SK-N-SH (cell line): ENCODE data around the gene CIP2A.

Source experiments
- CTCF ChIP-seq: fragments of 200-600 bp; sonication (generic); IDR thresholded peaks from 2 replicates; pipeline ENCODE4 v1.6.1; 2017; ENCODE audit warnings: antibody characterized with exemption, mild to moderate bottlenecking, moderate library complexity
- EP300 ChIP-seq, 2 experiments: IDR thresholded peaks; 2 replicates each; pipeline versions ENCODE4 v1.4.0 to v1.6.1; 2012; ENCODE audit warnings: borderline replicate concordance in 1 of 2, low read depth in 1 of 2, low read length in 1 of 2
- GABPA ChIP-seq: IDR thresholded peaks from 2 replicates; pipeline ENCODE4 v1.4.0; 2012; ENCODE audit warnings: low read depth, mild to moderate bottlenecking
- MXI1 ChIP-seq: IDR thresholded peaks from 2 replicates; pipeline ENCODE4 v1.6.1; 2012; ENCODE audit warnings: mild to moderate bottlenecking, low read depth, low read length, improper control_type of control experiment
- NFIC ChIP-seq: IDR thresholded peaks from 2 replicates; pipeline ENCODE4 v1.4.0; 2012; ENCODE audit warnings: borderline replicate concordance
- POLR2AphosphoS5 ChIP-seq: IDR thresholded peaks from 2 replicates; pipeline ENCODE4 v1.6.1; 2012; ENCODE audit warnings: low read depth, low read length
- RAD21 ChIP-seq: IDR thresholded peaks from 2 replicates; pipeline ENCODE4 v1.6.1; 2012; ENCODE audit warnings: mild to moderate bottlenecking, low read length
- SMC3 ChIP-seq: IDR thresholded peaks from 2 replicates; pipeline ENCODE4 v1.6.1; 2012; ENCODE audit warnings: low read depth, low read length, improper control_type of control experiment
- TAF1 ChIP-seq: IDR thresholded peaks from 2 replicates; pipeline ENCODE4 v1.6.1; 2012; ENCODE audit warnings: low read depth, mild to moderate bottlenecking, low read length, moderate library complexity, borderline replicate concordance
- USF2 ChIP-seq: fragments of 150-350 bp; IDR thresholded peaks from 2 replicates; pipeline ENCODE4 v1.6.1; 2017; ENCODE audit warnings: antibody characterized with exemption, low read length, low read depth, borderline replicate concordance
- YY1 ChIP-seq: IDR thresholded peaks from 2 replicates; pipeline ENCODE4 v1.4.0; 2012; ENCODE audit warnings: low read depth, mild to moderate bottlenecking
- TF ChIP-seq, protein P1 (sequence below): IDR thresholded peaks from 2 replicates; pipeline ENCODE4 v1.4.0; 2012; ENCODE audit warnings: low read depth
- TF ChIP-seq, protein P2 (sequence below): IDR thresholded peaks from 2 replicates; pipeline ENCODE4 v1.6.1; 2012; ENCODE audit warnings: mild to moderate bottlenecking, low read depth, low read length, moderate library complexity

- TF ChIP-seq CTCF (no peak; the same call in 1 of the 2 replicates), YY1 (no peak), MXI1 (no peak), EP300 (IDR thresholded peaks at IDR 0.05; ENCODE audit: borderline replicate concordance in 1 of 2, low read depth in 1 of 2, low read length in 1 of 2) (no peak), NFIC (no peak), SMC3 (0 out of 2 replicates have a peak, but pooled peaks have one; percentile 21), USF2 (no peak), POLR2AphosphoS5 (no peak), GABPA (no peak), TAF1 (no peak), RAD21 (peak; percentile 50)
- TF ChIP-seq, protein P1, sequence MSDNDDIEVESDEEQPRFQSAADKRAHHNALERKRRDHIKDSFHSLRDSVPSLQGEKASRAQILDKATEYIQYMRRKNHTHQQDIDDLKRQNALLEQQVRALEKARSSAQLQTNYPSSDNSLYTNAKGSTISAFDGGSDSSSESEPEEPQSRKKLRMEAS, result no peak
- TF ChIP-seq, protein P2, sequence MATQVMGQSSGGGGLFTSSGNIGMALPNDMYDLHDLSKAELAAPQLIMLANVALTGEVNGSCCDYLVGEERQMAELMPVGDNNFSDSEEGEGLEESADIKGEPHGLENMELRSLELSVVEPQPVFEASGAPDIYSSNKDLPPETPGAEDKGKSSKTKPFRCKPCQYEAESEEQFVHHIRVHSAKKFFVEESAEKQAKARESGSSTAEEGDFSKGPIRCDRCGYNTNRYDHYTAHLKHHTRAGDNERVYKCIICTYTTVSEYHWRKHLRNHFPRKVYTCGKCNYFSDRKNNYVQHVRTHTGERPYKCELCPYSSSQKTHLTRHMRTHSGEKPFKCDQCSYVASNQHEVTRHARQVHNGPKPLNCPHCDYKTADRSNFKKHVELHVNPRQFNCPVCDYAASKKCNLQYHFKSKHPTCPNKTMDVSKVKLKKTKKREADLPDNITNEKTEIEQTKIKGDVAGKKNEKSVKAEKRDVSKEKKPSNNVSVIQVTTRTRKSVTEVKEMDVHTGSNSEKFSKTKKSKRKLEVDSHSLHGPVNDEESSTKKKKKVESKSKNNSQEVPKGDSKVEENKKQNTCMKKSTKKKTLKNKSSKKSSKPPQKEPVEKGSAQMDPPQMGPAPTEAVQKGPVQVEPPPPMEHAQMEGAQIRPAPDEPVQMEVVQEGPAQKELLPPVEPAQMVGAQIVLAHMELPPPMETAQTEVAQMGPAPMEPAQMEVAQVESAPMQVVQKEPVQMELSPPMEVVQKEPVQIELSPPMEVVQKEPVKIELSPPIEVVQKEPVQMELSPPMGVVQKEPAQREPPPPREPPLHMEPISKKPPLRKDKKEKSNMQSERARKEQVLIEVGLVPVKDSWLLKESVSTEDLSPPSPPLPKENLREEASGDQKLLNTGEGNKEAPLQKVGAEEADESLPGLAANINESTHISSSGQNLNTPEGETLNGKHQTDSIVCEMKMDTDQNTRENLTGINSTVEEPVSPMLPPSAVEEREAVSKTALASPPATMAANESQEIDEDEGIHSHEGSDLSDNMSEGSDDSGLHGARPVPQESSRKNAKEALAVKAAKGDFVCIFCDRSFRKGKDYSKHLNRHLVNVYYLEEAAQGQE, result no peak
These were observed 83.4 kb downstream of the CIP2A start for GRCh38 chr3:108505811-108506210.
